Right lobe of liver (tissue), 6 donors: ENCODE measurements around the gene DNASE1. TPM values are rescaled to one million over a fixed set of nuclear protein-coding genes. Genes with fewer than 3 reads are reported as not detected.

Experiments used
- ATAC-seq, 4 donors: fragments of 200-7000 bp; cut with Tn5 transposase; one replicate each; pipeline ENCODE4 v1.9.1; 2020; ENCODE audit warnings: mild to moderate bottlenecking in 4 of 4, moderate library complexity in 4 of 4
- DNase-seq, 3 donors: peaks; one replicate each; pipeline ENCODE4 v3.0.0-alpha.2; 2020
- H3K27ac ChIP-seq, 3 donors: fragments of 200-600 bp; one replicate each; pipeline ENCODE4 v1.8.0; 2022
- H3K27me3 ChIP-seq, 2 donors: fragments of 200-600 bp; one replicate each; pipeline ENCODE4 v1.8.0; 2022
- H3K36me3 ChIP-seq, 4 donors: fragments of 200-600 bp; sonication (generic) in 1 of 4; one replicate each; pipeline versions ENCODE4 v1.5.1 to v1.8.0; 2017 to 2022; ENCODE audit warnings: control low read depth in 1 of 4
- H3K4me1 ChIP-seq, 4 donors: fragments of 200-600 bp; sonication (generic) in 1 of 4; one replicate each; pipeline versions ENCODE4 v1.5.1 to v1.8.0; 2017 to 2022; ENCODE audit warnings: control low read depth in 1 of 4
- H3K4me3 ChIP-seq, 3 donors: fragments of 200-600 bp; one replicate each; pipeline ENCODE4 v1.8.0; 2022
- H3K9me3 ChIP-seq, 4 donors: fragments of 200-600 bp; sonication (generic) in 1 of 4; one replicate each; pipeline versions ENCODE4 v1.5.1 to v1.8.0; 2017 to 2022; ENCODE audit warnings: control low read depth in 1 of 4
- CTCF ChIP-seq, 4 donors: fragments of 200-600 bp in 3 of 4; fragments of 450-650 bp in 1 of 4; IDR thresholded peaks; one replicate each; pipeline versions ENCODE4 v1.5.1 to v1.8.0; 2016 to 2022; ENCODE audit warnings: antibody characterized with exemption in 4 of 4, mild to moderate bottlenecking in 2 of 4
- POLR2A ChIP-seq: fragments of 450-650 bp; IDR thresholded peaks from one replicate; pipeline ENCODE4 v1.6.1; 2017; ENCODE audit warnings: antibody characterized with exemption, mild to moderate bottlenecking
- WGBS: methylation state at CpG from one replicate; pipeline ENCODE4 v1.1.6; 2018; ENCODE audit warnings: low coverage, low lambda C conversion rate; ENCODE audit not compliant: insufficient coverage; ENCODE audit errors: missing lambda C conversion rate; 5-methylcytosine and 5-hydroxymethylcytosine counted together
- intact Hi-C, 2 donors: fragments of 100-400 bp; cut with DNase I; formaldehyde crosslinking; loops; one replicate each; pipeline versions ENCODE4 v1.11.2 to v1.14.1; 2022
- total RNA-seq, 6 experiments: library from RNA; depleted of rRNA in 2 of 6; stranded (reverse); fragments of >200 nt in 2 of 6; fragmentation: NEBNext Ultra II Directional in 3 of 6; extraction: Animal tissue kit (Norgen Biotek cat#: 25700) in 3 of 6; gene quantifications; one replicate each; pipeline versions ENCODE4 v1.1.0 to v1.2.4, GENCODE V29; 2016 to 2023
- donor health status: DM: no; HTN: yes; CAD: no.
- donor health status: DM: no; HTN: no; CAD: no.
- donor health status: DM: no; HTN: no; CAD: no.
- donor health status: DM: no; HTN: yes; CAD: no.
- donor health status: DM: no; HTN: yes; CAD: no.

DNASE1 gene
- total RNA-seq, 6 experiments from 2014 or later: 1.4 to 6.2 (median 3.1) TPM

- H3K9me3 ChIP-seq: no peaks in the 10 kb centered on the region
- H3K4me3 ChIP-seq: no peak overlapping the region
- no peaks in the 10 kb centered on the region for H3K27me3 ChIP-seq
- WGBS: 89% methylated on average over 9 of the region's 12 CpGs
- H3K36me3 ChIP-seq: peaks cover 0 to 80% (median 34%) of the 10 kb centered on the region in 4 donors
- no peak overlapping the region for H3K27ac ChIP-seq
- DNase-seq: peak in 1 of 3 donors; percentile 12
- no peaks in the 10 kb centered on the region for H3K4me1 ChIP-seq
- intact Hi-C loops: no loop called here
- no peak for ATAC-seq
- TF ChIP-seq POLR2A (no peak), CTCF (IDR thresholded peaks at IDR 0.05) (no peak)
Measured at GRCh38 chr16:3661311-3661710, 6.8 kb downstream of the DNASE1 start.

GRCh38 chr16:3661922-3662321, 7.4 kb downstream of the DNASE1 start:
- TF ChIP-seq POLR2A: no peak
- no peak for TF ChIP-seq CTCF (IDR thresholded peaks at IDR 0.05)
- H3K27me3 ChIP-seq: no peaks in the 10 kb centered on the region
- DNase-seq: peak in 1 of 3 donors; percentile 38
- no peaks in the 10 kb centered on the region for H3K9me3 ChIP-seq
- H3K4me1 ChIP-seq: no peaks in the 10 kb centered on the region
- H3K36me3 ChIP-seq: peaks cover 0 to 76% (median 31%) of the 10 kb centered on the region in 4 donors
- no peak for ATAC-seq
- intact Hi-C loops: no loop called here
- WGBS: 74% methylated on average over 7 of the region's 13 CpGs
- no peak overlapping the region for H3K27ac ChIP-seq
- no peak overlapping the region for H3K4me3 ChIP-seq

GRCh38 chr16:3662601-3663000, 8.1 kb downstream of the DNASE1 start:
- DNase-seq (peak in 1 of 3 donors; percentile 50), ATAC-seq (no peak)
- intact Hi-C loops: no loop called here
- Histone ChIP-seq H3K4me1 (no peaks in the 10 kb centered on the region), H3K27me3 (no peaks in the 10 kb centered on the region), H3K9me3 (no peaks in the 10 kb centered on the region), H3K27ac (no peak overlapping the region), H3K4me3 (no peak overlapping the region), H3K36me3 (peaks cover 0 to 74% (median 24%) of the 10 kb centered on the region in 4 donors)
- TF ChIP-seq CTCF (IDR thresholded peaks at IDR 0.05) (no peak), POLR2A (no peak)
- 94% methylated on average over 3 of the region's 17 CpGs for WGBS

- ATAC-seq: no peak
- 93% methylated on average over 6 of the region's 31 CpGs for WGBS
- peak in 2 of 3 donors; percentile 14 to 42 for DNase-seq
Measured at GRCh38 chr16:3664187-3664896, 9.9 kb downstream of the DNASE1 start.

More at GRCh38 chr16:3664187-3664896, 9.9 kb downstream of the DNASE1 start:
- no peaks in the 10 kb centered on the region for H3K27me3 ChIP-seq
- H3K4me1 ChIP-seq: no peaks in the 10 kb centered on the region
- no peaks in the 10 kb centered on the region for H3K9me3 ChIP-seq
- no peak for TF ChIP-seq CTCF (IDR thresholded peaks at IDR 0.05)
- TF ChIP-seq POLR2A: no peak
- no peak overlapping the region for H3K27ac ChIP-seq
- no peak overlapping the region for H3K4me3 ChIP-seq
- intact Hi-C loops: no loop called here
- peaks cover 0 to 56% (median 19%) of the 10 kb centered on the region in 4 donors for H3K36me3 ChIP-seq
